T-cell (primary cell): ENCODE data around the gene STARD10. TPM values are rescaled to one million over a fixed set of nuclear protein-coding genes. Genes with fewer than 3 reads are reported as not detected.

Experiments
- ATAC-seq, 4 experiments: fragments of 200-7000 bp in 3 of 4; fragments of 150-1000 bp in 1 of 4; cut with Tn5 transposase; replicated peaks in 1 of 4; 1 replicate in 3 of 4; 2 replicates in 1 of 4; pipeline ENCODE4 v1.10.0; 2021; ENCODE audit warnings: moderate library complexity in 3 of 4, mild to moderate bottlenecking in 2 of 4, moderate number of reproducible peaks in 1 of 4
- CTCF ChIA-PET, 2 donors: fragments of 300-600 bp; sonication (Branson Sonifier 250); formaldehyde crosslinking; loops; one replicate each; lab custom pipeline; 2022; ENCODE audit warnings: antibody characterized with exemption in 2 of 2; lab: Charles Lee
- POLR2A ChIA-PET, 2 donors: fragments of 300-600 bp; sonication (Branson Sonifier 250); formaldehyde crosslinking; loops; one replicate each; lab custom pipeline; 2022; ENCODE audit warnings: antibody characterized with exemption in 2 of 2; lab: Charles Lee
- DNase-seq, 35 experiments: peaks; one replicate each; pipeline versions ENCODE4 v3.0.0 to v3.0.0-alpha.2; 2013 to 2023
- H3K27ac ChIP-seq: one replicate; pipeline ENCODE4 v1.5.1; 2013; ENCODE audit warnings: low read length
- H3K27me3 ChIP-seq, 2 experiments: replicated peaks in 1 of 2; 1 replicate in 1 of 2; 2 replicates in 1 of 2; pipeline versions ENCODE4 v1.6.1 to v1.7.0; 2013; ENCODE audit warnings: low read length in 1 of 2, mixed read lengths in 1 of 2; ENCODE audit not compliant: control insufficient read depth in 2 of 2, insufficient read depth in 2 of 2; ENCODE audit errors: extremely low read depth in 1 of 2
- H3K36me3 ChIP-seq, 2 donors: 1 replicate in 1 of 2; 2 replicates in 1 of 2; pipeline versions ENCODE4 v1.6.1 to v1.7.0; 2013; ENCODE audit warnings: low read length in 1 of 2; ENCODE audit not compliant: control insufficient read depth in 2 of 2, insufficient read depth in 1 of 2; ENCODE audit errors: extremely low read depth in 1 of 2
- H3K4me1 ChIP-seq, 2 experiments: 1 replicate in 1 of 2; 2 replicates in 1 of 2; pipeline versions ENCODE4 v1.6.1 to v1.7.0; 2013; ENCODE audit warnings: low read length in 2 of 2, mixed read lengths in 1 of 2; ENCODE audit not compliant: insufficient read depth in 2 of 2, control insufficient read depth in 1 of 2; ENCODE audit errors: extremely low read depth in 1 of 2
- H3K4me3 ChIP-seq, 2 donors: 1 replicate in 1 of 2; 2 replicates in 1 of 2; pipeline versions ENCODE4 v1.5.1 to v1.7.0; 2013; ENCODE audit warnings: mild to moderate bottlenecking in 2 of 2, low read length in 1 of 2, moderate library complexity in 1 of 2; ENCODE audit not compliant: control insufficient read depth in 1 of 2; ENCODE audit errors: extremely low read depth in 1 of 2
- H3K9me3 ChIP-seq: 2 replicates; pipeline ENCODE4 v1.7.0; 2013
- H3K27ac Mint-ChIP-seq, 2 donors: one replicate each; pipeline ENCODE4 v1.8.0; 2020 to 2021; ENCODE audit warnings: mild to moderate bottlenecking in 2 of 2, mixed read lengths in 2 of 2
- H3K27me3 Mint-ChIP-seq, 2 donors: one replicate each; pipeline ENCODE4 v1.8.0; 2021 to 2022; ENCODE audit warnings: mixed read lengths in 2 of 2
- H3K36me3 Mint-ChIP-seq: one replicate; pipeline ENCODE4 v1.8.0; 2021; ENCODE audit warnings: mixed read lengths
- H3K4me1 Mint-ChIP-seq, 3 donors: one replicate each; pipeline ENCODE4 v1.8.0; 2020 to 2022; ENCODE audit warnings: mixed read lengths in 3 of 3, mild to moderate bottlenecking in 1 of 3
- H3K4me3 Mint-ChIP-seq, 3 donors: one replicate each; pipeline ENCODE4 v1.8.0; 2020 to 2022; ENCODE audit warnings: mild to moderate bottlenecking in 3 of 3, mixed read lengths in 3 of 3, moderate library complexity in 3 of 3
- H3K9me3 Mint-ChIP-seq, 3 donors: one replicate each; pipeline ENCODE4 v1.8.0; 2020 to 2022; ENCODE audit warnings: mixed read lengths in 3 of 3
- WGBS: methylation state at CpG from one replicate; pipeline ENCODE4 v1.1.5; 2013; ENCODE audit warnings: missing lambda C conversion rate; ENCODE audit not compliant: insufficient coverage; 5-methylcytosine and 5-hydroxymethylcytosine counted together
- total RNA-seq, 35 experiments: library from RNA in 6 of 35; stranded (reverse) in 6 of 35; fragments of 120-200 nt in 1 of 35; gene quantifications; one replicate each; pipeline versions ENCODE4 v1.2.1 to v1.2.4 and lab custom pipeline; 2013 to 2026

The STARD10 gene
- total RNA-seq, 5 donors from 2014 or later (not counting 1 experiment from before 2014, with no cell fraction given): 11.1 to 24.9 (median 19.1) TPM

GRCh38 chr11:72818971-72819370 lies 25.1 kb upstream of the STARD10 start:
- H3K4me1 Mint-ChIP-seq: peaks cover 41 to 55% (median 46%) of the 10 kb centered on the region in 3 donors
- POLR2A ChIA-PET: interaction anchor here (0.6 to 0.7 kb wide), 2 partner anchors 53 to 85 kb away, joined by 3 to 5 read pairs; no protein-coding TSS in a partner anchor
- peaks cover 32% of the 10 kb centered on the region for H3K36me3 Mint-ChIP-seq
- no peak for DNase-seq
- H3K9me3 Mint-ChIP-seq: no peaks in the 10 kb centered on the region
- CTCF ChIA-PET: interaction anchor here in 1 of 2 donors (0.6 kb wide), 1 partner anchor 94 kb away, joined by 4 read pairs; no protein-coding TSS in a partner anchor
- peaks cover 10 to 53% of the 10 kb centered on the region in 2 experiments for H3K4me1 ChIP-seq
- H3K27me3 Mint-ChIP-seq: no peaks in the 10 kb centered on the region
- H3K36me3 ChIP-seq: peaks cover 29 to 59% of the 10 kb centered on the region in 2 donors
- peak overlapping the region in 1 of 2 donors; percentile 54 for H3K27ac Mint-ChIP-seq
- H3K9me3 ChIP-seq: no peaks in the 10 kb centered on the region
- 91% methylated on average over 2 of the region's 4 CpGs for WGBS
- H3K27ac ChIP-seq: no peak overlapping the region
- no peak overlapping the region for H3K4me3 ChIP-seq
- no peak overlapping the region for H3K4me3 Mint-ChIP-seq
- ATAC-seq: no peak
- no peaks in the 10 kb centered on the region for H3K27me3 ChIP-seq

- Histone ChIP-seq H3K36me3 (peaks cover 29 to 49% of the 10 kb centered on the region in 2 donors), H3K9me3 (no peaks in the 10 kb centered on the region), H3K27me3 (no peaks in the 10 kb centered on the region), H3K27ac (no peak overlapping the region), H3K4me3 (no peak overlapping the region), H3K4me1 (peaks cover 13 to 60% of the 10 kb centered on the region in 2 experiments)
- ChIA-PET POLR2A (no interaction called here), CTCF (no interaction called here)
- ATAC-seq (no peak), DNase-seq (no peak)
- Mint-ChIP-seq H3K27ac (peak overlapping the region in 1 of 2 donors; percentile 70), H3K27me3 (no peaks in the 10 kb centered on the region), H3K4me1 (peaks cover 47 to 62% (median 53%) of the 10 kb centered on the region in 3 donors), H3K9me3 (no peaks in the 10 kb centered on the region), H3K36me3 (peaks cover 32% of the 10 kb centered on the region), H3K4me3 (peak overlapping the region in 2 of 3 donors; percentile 22 to 43)
- 100% methylated on average over 2 of the region's 4 CpGs for WGBS
These were observed 24.1 kb upstream of the STARD10 start for GRCh38 chr11:72817966-72818365.

GRCh38 chr11:72816404-72816990 lies 22.6 kb upstream of the STARD10 start:
- CTCF ChIA-PET: no interaction called here
- H3K9me3 ChIP-seq: no peaks in the 10 kb centered on the region
- H3K36me3 ChIP-seq: peaks cover 25 to 43% of the 10 kb centered on the region in 2 donors
- peak overlapping the region; percentile 84 to 87 for H3K4me3 ChIP-seq
- no peaks in the 10 kb centered on the region for H3K27me3 ChIP-seq
- Mint-ChIP-seq H3K36me3 (peaks cover 32% of the 10 kb centered on the region), H3K4me3 (peak overlapping the region; percentile 95 to 99 (median 98)), H3K27me3 (no peaks in the 10 kb centered on the region), H3K9me3 (no peaks in the 10 kb centered on the region), H3K27ac (peak overlapping the region; percentile 94 to 97), H3K4me1 (peaks cover 52 to 69% (median 66%) of the 10 kb centered on the region in 3 donors)
- peaks cover 13 to 61% of the 10 kb centered on the region in 2 experiments for H3K4me1 ChIP-seq
- no peak for DNase-seq
- ATAC-seq: no peak
- peak overlapping the region; percentile 100 for H3K27ac ChIP-seq
- WGBS: no CpG with 5 or more reads among the region's 7 CpGs
- POLR2A ChIA-PET: no interaction called here

- ATAC-seq: no peak
- peak in 1 of 35 experiments; percentile 20 for DNase-seq
- Mint-ChIP-seq H3K27ac (peak overlapping the region; percentile 94 to 97), H3K27me3 (no peaks in the 10 kb centered on the region), H3K9me3 (no peaks in the 10 kb centered on the region), H3K36me3 (peaks cover 29% of the 10 kb centered on the region), H3K4me3 (peak overlapping the region; percentile 95 to 99 (median 98)), H3K4me1 (peaks cover 49 to 73% (median 62%) of the 10 kb centered on the region in 3 donors)
- Histone ChIP-seq H3K27ac (peak overlapping the region; percentile 100), H3K27me3 (no peaks in the 10 kb centered on the region), H3K36me3 (peaks cover 15 to 30% of the 10 kb centered on the region in 2 donors), H3K4me1 (peaks cover 7 to 50% of the 10 kb centered on the region in 2 experiments), H3K4me3 (peak overlapping the region; percentile 84 to 87), H3K9me3 (no peaks in the 10 kb centered on the region)
- POLR2A ChIA-PET: interaction anchor here (0.5 to 0.6 kb wide), 3 partner anchors 93 to 949 kb away, joined by 3 to 5 read pairs (median 4); no protein-coding TSS in a partner anchor
- WGBS: 2% methylated on average over 4 of the region's 13 CpGs
- CTCF ChIA-PET: interaction anchor here (0.6 to 1.1 kb wide), 6 partner anchors 13 to 1888 kb away, joined by 3 to 10 read pairs (median 5); partner anchors contain the start of gene STARD10 (in 1 of the 2)
These were observed 21.3 kb upstream of the STARD10 start for GRCh38 chr11:72815110-72815618.

GRCh38 chr11:72814286-72815109 lies 20.7 kb upstream of the STARD10 start, which contains the start of gene ATG16L2:
Gene ATG16L2, plus strand, starts transcription at chr11:72814411. Its CDS starts 35 bp downstream, at chr11:72814446.
- H3K27me3 Mint-ChIP-seq: no peaks in the 10 kb centered on the region
- peak within 1 kb of the TSS; percentile 100 for H3K27ac ChIP-seq
- H3K36me3 ChIP-seq: peaks cover 14 to 25% of the 10 kb centered on the region in 2 donors
- peak within 1 kb of the TSS; percentile 84 to 87 for H3K4me3 ChIP-seq
- CTCF ChIA-PET: interaction anchor here (0.6 to 0.7 kb wide), 3 partner anchors 89 to 1888 kb away, joined by 3 to 5 read pairs (median 3); no protein-coding TSS in a partner anchor
- POLR2A ChIA-PET: interaction anchor here in 1 of 2 donors (0.7 kb wide), 1 partner anchor 65 kb away, joined by 3 read pairs; no protein-coding TSS in a partner anchor
- H3K27ac Mint-ChIP-seq: peak within 1 kb of the TSS; percentile 96 to 97
- no peaks in the 10 kb centered on the region for H3K27me3 ChIP-seq
- ATAC-seq (peak; percentile 83 to 88 (median 85)), DNase-seq (peak in 34 of 35 experiments; percentile 49 to 94 (median 86))
- H3K4me1 Mint-ChIP-seq: peaks cover 47 to 74% (median 60%) of the 10 kb centered on the region in 3 donors
- peak within 1 kb of the TSS; percentile 95 to 99 (median 98) for H3K4me3 Mint-ChIP-seq
- H3K9me3 Mint-ChIP-seq: no peaks in the 10 kb centered on the region
- peaks cover 7 to 50% of the 10 kb centered on the region in 2 experiments for H3K4me1 ChIP-seq
- no peaks in the 10 kb centered on the region for H3K9me3 ChIP-seq
- peaks cover 26% of the 10 kb centered on the region for H3K36me3 Mint-ChIP-seq
- under 1% methylated on average over 75 of the region's 75 CpGs for WGBS
